ENCODE measurements around the gene PDYN. TPM values are rescaled to one million over a fixed set of nuclear protein-coding genes. Genes with fewer than 3 reads are reported as not detected.
"Not testable (repeated sequence)": the region's sequence is repeated elsewhere in the genome, so short reads cannot be mapped to it uniquely, and the experiment has no call there.

Gene PDYN
- not detected for total RNA-seq
- polyA plus RNA-seq (ENCODE audit: insufficient read depth in 1 of 8, insufficient read length in 8 of 8, low replicate concordance in 1 of 8), result not detected
- long read RNA-seq, donor 1, result 0 reads
- long read RNA-seq, donor 2, result 0 reads
- long read RNA-seq, donor 3, result 0 reads
- long read RNA-seq, donor 4, result 0 reads
- long read RNA-seq, donor 5, result 0 reads
- long read RNA-seq, donor 6, result 0 reads
- long read RNA-seq, donor 7, result 0 reads
- long read RNA-seq, donor 8, result 0 reads
- long read RNA-seq, donor 9, result 0 reads
- long read RNA-seq, donor 10, result 0 reads
- long read RNA-seq, donor 11, result 0 reads

GRCh38 chr20:1993986-1994385 lies at the start of gene PDYN:
PDYN (minus strand) TSS chr20:1994058; CDS start chr20:1983084, 10,974 bp downstream.
- no peak within 1 kb of the TSS for H3K4me3 ChIP-seq (ENCODE audit: low read length)

GRCh38 chr20:2042400-2042799 lies 48.5 kb upstream of the PDYN start:
- H3K4me3 ChIP-seq (ENCODE audit: low read length), result no peak overlapping the region
- no peaks in the 10 kb centered on the region for H3K9me3 ChIP-seq (replicated peaks; ENCODE audit: control insufficient read depth, low read depth, low read length)
- 42% methylated on average over 3 of the region's 6 CpGs for WGBS (ENCODE audit: insufficient coverage)
- H3K4me1 ChIP-seq (ENCODE audit: control insufficient read depth, insufficient read depth, low read length), result no peaks in the 10 kb centered on the region
- H3K27me3 ChIP-seq (ENCODE audit: control insufficient read depth, insufficient read depth, low read length), result peaks cover 3% of the 10 kb centered on the region
- no peak overlapping the region for H3K27ac ChIP-seq (ENCODE audit: low read length)
- DNase-seq, result no peak
- no peaks in the 10 kb centered on the region for H3K36me3 ChIP-seq (ENCODE audit: control insufficient read depth, insufficient read depth, low read length)

More at GRCh38 chr20:1993986-1994385, at the start of gene PDYN:
- Histone ChIP-seq H3K4me1 (ENCODE audit: control insufficient read depth, insufficient read depth, low read length) (no peaks in the 10 kb centered on the region), H3K27ac (ENCODE audit: low read length) (no peak within 1 kb of the TSS), H3K36me3 (ENCODE audit: control insufficient read depth, insufficient read depth, low read length) (no peaks in the 10 kb centered on the region), H3K9me3 (replicated peaks; ENCODE audit: control insufficient read depth, low read depth, low read length) (no peaks in the 10 kb centered on the region), H3K27me3 (ENCODE audit: control insufficient read depth, insufficient read depth, low read length) (peaks cover 43% of the 10 kb centered on the region)
- whole genome bisulfite sequencing (ENCODE audit: insufficient coverage), result 14% methylated on average over 7 of the region's 9 CpGs
- no peak for DNase-seq

GRCh38 chr20:2038161-2038560 lies 44.3 kb upstream of the PDYN start:
- Histone ChIP-seq H3K27me3 (ENCODE audit: control insufficient read depth, insufficient read depth, low read length) (peaks cover 3% of the 10 kb centered on the region), H3K36me3 (ENCODE audit: control insufficient read depth, insufficient read depth, low read length) (no peaks in the 10 kb centered on the region), H3K27ac (ENCODE audit: low read length) (no peak overlapping the region), H3K4me3 (ENCODE audit: low read length) (no peak overlapping the region), H3K9me3 (replicated peaks; ENCODE audit: control insufficient read depth, low read depth, low read length) (no peaks in the 10 kb centered on the region), H3K4me1 (ENCODE audit: control insufficient read depth, insufficient read depth, low read length) (no peaks in the 10 kb centered on the region)
- DNase-seq, result no peak
- WGBS (ENCODE audit: insufficient coverage), result 22% methylated on average over 3 of the region's 3 CpGs

GRCh38 chr20:2037296-2037914 lies 43.5 kb upstream of the PDYN start:
- DNase-seq, result no peak
- Histone ChIP-seq H3K27ac (ENCODE audit: low read length) (no peak overlapping the region), H3K4me3 (ENCODE audit: low read length) (no peak overlapping the region), H3K9me3 (replicated peaks; ENCODE audit: control insufficient read depth, low read depth, low read length) (no peaks in the 10 kb centered on the region), H3K36me3 (ENCODE audit: control insufficient read depth, insufficient read depth, low read length) (no peaks in the 10 kb centered on the region), H3K4me1 (ENCODE audit: control insufficient read depth, insufficient read depth, low read length) (no peaks in the 10 kb centered on the region), H3K27me3 (ENCODE audit: control insufficient read depth, insufficient read depth, low read length) (peaks cover 3% of the 10 kb centered on the region)
- 100% methylated on average over 1 of the region's 4 CpGs for WGBS (ENCODE audit: insufficient coverage)

GRCh38 chr20:2036357-2036756 lies 42.5 kb upstream of the PDYN start:
- not testable (repeated sequence) for H3K27me3 ChIP-seq (ENCODE audit: control insufficient read depth, insufficient read depth, low read length); H3K36me3 ChIP-seq (ENCODE audit: control insufficient read depth, insufficient read depth, low read length); H3K4me3 ChIP-seq (ENCODE audit: low read length); DNase-seq; H3K9me3 ChIP-seq (replicated peaks; ENCODE audit: control insufficient read depth, low read depth, low read length); H3K27ac ChIP-seq (ENCODE audit: low read length); H3K4me1 ChIP-seq (ENCODE audit: control insufficient read depth, insufficient read depth, low read length)
- WGBS (ENCODE audit: insufficient coverage), result 98% methylated on average over 4 of the region's 4 CpGs

- Histone ChIP-seq H3K27me3 (ENCODE audit: control insufficient read depth, insufficient read depth, low read length) (no peaks in the 10 kb centered on the region), H3K36me3 (ENCODE audit: control insufficient read depth, insufficient read depth, low read length) (no peaks in the 10 kb centered on the region), H3K27ac (ENCODE audit: low read length) (no peak overlapping the region), H3K4me1 (ENCODE audit: control insufficient read depth, insufficient read depth, low read length) (no peaks in the 10 kb centered on the region), H3K9me3 (replicated peaks; ENCODE audit: control insufficient read depth, low read depth, low read length) (no peaks in the 10 kb centered on the region), H3K4me3 (ENCODE audit: low read length) (no peak overlapping the region)
- DNase-seq, result no peak
- WGBS (ENCODE audit: insufficient coverage), result 8% methylated on average over 2 of the region's 5 CpGs
Measured at GRCh38 chr20:2032168-2032567, 38.3 kb upstream of the PDYN start.

- DNase-seq, result no peak
- Histone ChIP-seq H3K9me3 (replicated peaks; ENCODE audit: control insufficient read depth, low read depth, low read length) (peaks cover 5% of the 10 kb centered on the region), H3K27ac (ENCODE audit: low read length) (no peak overlapping the region), H3K36me3 (ENCODE audit: control insufficient read depth, insufficient read depth, low read length) (no peaks in the 10 kb centered on the region), H3K27me3 (ENCODE audit: control insufficient read depth, insufficient read depth, low read length) (peaks cover 3% of the 10 kb centered on the region), H3K4me3 (ENCODE audit: low read length) (no peak overlapping the region), H3K4me1 (ENCODE audit: control insufficient read depth, insufficient read depth, low read length) (no peaks in the 10 kb centered on the region)
- 81% methylated on average over 4 of the region's 4 CpGs for WGBS (ENCODE audit: insufficient coverage)
Measured at GRCh38 chr20:2026514-2026913, 32.7 kb upstream of the PDYN start.

GRCh38 chr20:2026004-2026403 lies 32.1 kb upstream of the PDYN start:
- 77% methylated on average over 9 of the region's 9 CpGs for WGBS (ENCODE audit: insufficient coverage)
- no peak for DNase-seq
- H3K4me1 ChIP-seq (ENCODE audit: control insufficient read depth, insufficient read depth, low read length), result no peaks in the 10 kb centered on the region
- peaks cover 5% of the 10 kb centered on the region for H3K9me3 ChIP-seq (replicated peaks; ENCODE audit: control insufficient read depth, low read depth, low read length)
- no peaks in the 10 kb centered on the region for H3K36me3 ChIP-seq (ENCODE audit: control insufficient read depth, insufficient read depth, low read length)
- H3K27ac ChIP-seq (ENCODE audit: low read length), result no peak overlapping the region
- no peak overlapping the region for H3K4me3 ChIP-seq (ENCODE audit: low read length)
- peaks cover 3% of the 10 kb centered on the region for H3K27me3 ChIP-seq (ENCODE audit: control insufficient read depth, insufficient read depth, low read length)

- no CpG with 5 or more reads among the region's 4 CpGs for WGBS (ENCODE audit: insufficient coverage)
- DNase-seq, result no peak
- no peak overlapping the region for H3K4me3 ChIP-seq (ENCODE audit: low read length)
- H3K9me3 ChIP-seq (replicated peaks; ENCODE audit: control insufficient read depth, low read depth, low read length), result peaks cover 5% of the 10 kb centered on the region
- H3K27ac ChIP-seq (ENCODE audit: low read length), result no peak overlapping the region
- no peaks in the 10 kb centered on the region for H3K36me3 ChIP-seq (ENCODE audit: control insufficient read depth, insufficient read depth, low read length)
- peaks cover 3% of the 10 kb centered on the region for H3K27me3 ChIP-seq (ENCODE audit: control insufficient read depth, insufficient read depth, low read length)
- no peaks in the 10 kb centered on the region for H3K4me1 ChIP-seq (ENCODE audit: control insufficient read depth, insufficient read depth, low read length)
Measured at GRCh38 chr20:2023151-2023550, 29.3 kb upstream of the PDYN start.

- H3K4me1 ChIP-seq (ENCODE audit: control insufficient read depth, insufficient read depth, low read length), result no peaks in the 10 kb centered on the region
- peaks cover 3% of the 10 kb centered on the region for H3K27me3 ChIP-seq (ENCODE audit: control insufficient read depth, insufficient read depth, low read length)
- no peak overlapping the region for H3K4me3 ChIP-seq (ENCODE audit: low read length)
- 75% methylated on average over 1 of the region's 3 CpGs for WGBS (ENCODE audit: insufficient coverage)
- no peaks in the 10 kb centered on the region for H3K36me3 ChIP-seq (ENCODE audit: control insufficient read depth, insufficient read depth, low read length)
- peaks cover 5% of the 10 kb centered on the region for H3K9me3 ChIP-seq (replicated peaks; ENCODE audit: control insufficient read depth, low read depth, low read length)
- H3K27ac ChIP-seq (ENCODE audit: low read length), result no peak overlapping the region
- DNase-seq, result no peak
Measured at GRCh38 chr20:2022163-2022562, 28.3 kb upstream of the PDYN start.

Measured in muscle of leg (tissue), 16 donors.